GM18505 (cell line): ENCODE measurements around the gene MBD3L5.
"Not testable (repeated sequence)": the region's sequence is repeated elsewhere in the genome, so short reads cannot be mapped to it uniquely, and the experiment has no call there.

Source experiments
- ATAC-seq: cut with Tn5 transposase; IDR thresholded peaks from one replicate; pipeline ENCODE4 v1.9.1; 2021; ENCODE audit not compliant: unreplicated experiment
- POLR2A ChIP-seq: IDR thresholded peaks from 4 replicates; pipeline ENCODE4 v1.6.1; 2011; ENCODE audit warnings: borderline replicate concordance; ENCODE audit not compliant: insufficient read depth, insufficient read length; ENCODE audit errors: extremely low read depth

Gene MBD3L5

DNA sequence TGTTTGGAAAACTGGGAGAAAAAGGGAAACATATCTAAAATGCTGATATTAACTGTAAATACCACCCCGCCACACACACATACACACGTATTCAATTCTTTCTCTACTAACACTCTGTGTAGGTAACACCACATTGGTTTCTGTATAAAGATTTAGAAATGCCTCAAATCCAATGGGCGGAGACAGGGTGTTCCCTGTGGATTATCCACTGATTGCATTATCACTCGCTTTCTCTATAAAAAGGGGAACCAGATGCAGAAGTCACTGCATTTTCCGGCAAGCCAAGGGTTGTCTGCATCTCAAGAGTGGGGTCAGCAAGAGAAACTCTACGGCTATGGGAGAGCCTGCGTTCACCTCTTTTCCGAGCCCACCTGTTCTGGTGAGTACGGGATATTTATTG lies at the start of gene MBD3L5:
Gene MBD3L5 (plus strand): TSS at position 301 of the 400 bp plus-strand sequence. CDS start 34 bp downstream, at position 335.
- ATAC-seq: not testable (repeated sequence)

DNA sequence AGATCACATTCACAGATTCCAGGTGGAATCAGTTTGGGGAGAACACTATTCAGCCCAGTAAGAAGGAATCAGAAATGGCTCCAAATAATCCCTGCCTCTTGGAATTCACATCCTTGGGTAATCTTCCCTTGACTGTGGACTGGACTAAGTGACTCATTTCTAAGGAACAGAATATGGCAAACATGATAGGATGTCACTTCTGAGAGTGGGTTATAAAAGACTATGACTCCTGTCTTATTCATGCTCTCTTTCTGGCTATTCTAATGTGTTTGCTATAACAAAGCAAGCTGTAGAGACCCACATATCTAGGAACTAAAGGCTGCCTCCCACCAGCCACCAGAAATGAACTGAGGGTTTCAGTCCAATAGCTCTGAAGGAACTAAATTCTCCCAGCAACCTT lies 46.9 kb upstream of the MBD3L5 start:
- no peak for TF ChIP-seq POLR2A
- no peak for ATAC-seq

DNA sequence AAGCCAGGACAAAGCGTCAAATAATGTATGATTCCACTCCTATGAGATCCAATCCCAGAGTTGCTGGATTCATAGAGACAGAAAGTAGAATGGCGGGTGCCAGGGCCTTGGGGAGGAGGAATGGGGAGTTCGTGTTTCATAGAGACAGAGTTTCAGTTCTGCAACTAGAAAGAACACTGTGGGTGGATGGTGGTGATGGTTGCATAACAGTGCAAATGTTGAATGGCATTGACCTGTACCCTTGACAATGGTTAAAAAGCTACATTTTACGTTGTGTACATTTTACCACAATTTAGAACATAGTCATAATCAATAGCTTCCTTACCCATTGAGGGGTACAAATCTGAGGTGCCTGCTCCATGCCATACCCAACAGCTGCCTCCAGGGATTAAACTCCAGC lies 42.5 kb upstream of the MBD3L5 start:
- TF ChIP-seq POLR2A: no peak

DNA sequence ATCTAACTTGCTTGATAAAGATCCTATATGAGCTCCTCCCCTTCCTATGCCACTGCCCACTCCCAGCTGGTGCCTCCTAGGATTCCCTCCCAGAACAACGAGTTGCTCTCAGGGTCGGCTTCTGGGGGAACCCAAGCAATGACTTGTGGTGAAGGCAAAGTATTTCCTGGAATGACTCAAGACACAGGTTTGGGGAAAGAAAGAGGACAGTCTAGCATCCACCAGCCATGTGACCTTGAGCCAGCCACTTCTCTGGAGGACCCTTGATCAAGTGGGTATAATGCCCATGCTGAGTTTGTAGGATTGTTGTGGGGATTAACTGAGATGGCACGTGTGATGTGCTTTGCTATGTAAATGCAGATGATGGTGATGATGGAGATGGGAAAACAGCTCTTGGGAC lies 42.1 kb upstream of the MBD3L5 start:
- no peak for TF ChIP-seq POLR2A
- ATAC-seq: no peak

More for the DNA sequence above, 42.5 kb upstream of the MBD3L5 start:
- ATAC-seq: no peak

DNA sequence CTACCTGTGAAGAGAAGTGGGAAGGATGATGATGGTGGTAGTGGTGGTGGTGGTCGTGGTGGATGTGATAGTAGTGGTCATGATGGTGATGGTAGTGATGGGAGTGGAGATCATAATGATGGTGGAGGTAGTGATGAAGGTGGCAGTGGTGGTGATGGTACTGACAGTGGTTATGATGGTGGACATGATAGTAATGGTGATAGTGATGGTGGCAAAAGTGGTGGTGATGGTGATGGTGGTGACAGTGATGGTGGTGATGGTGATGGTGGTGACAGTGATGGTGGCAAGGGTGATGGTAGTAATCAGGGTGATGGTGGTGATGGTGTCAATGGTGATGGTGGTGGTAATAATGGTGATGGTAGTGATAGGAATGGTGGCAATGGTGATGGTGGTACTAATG lies 35.3 kb upstream of the MBD3L5 start:
- ATAC-seq: no peak
- TF ChIP-seq POLR2A: no peak

DNA sequence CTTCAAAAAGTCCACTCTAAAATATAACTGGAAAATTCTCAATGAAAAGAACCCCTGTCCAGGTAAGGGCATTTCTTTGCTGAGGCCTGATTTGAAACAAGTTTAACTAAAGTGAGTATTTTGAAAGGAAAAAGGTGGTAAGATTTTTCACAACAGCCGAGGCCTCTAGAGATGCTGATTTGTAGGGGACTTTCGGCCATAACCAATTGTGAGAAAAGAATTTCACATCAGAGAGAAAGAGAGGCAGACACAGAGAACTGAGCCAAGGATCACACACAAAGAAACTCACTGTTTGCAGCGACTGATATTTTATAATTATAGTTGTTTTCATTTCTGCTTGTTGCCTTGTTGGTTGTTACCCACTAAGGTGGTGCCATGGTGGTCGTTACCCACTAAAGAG lies 33.6 kb upstream of the MBD3L5 start:
- TF ChIP-seq POLR2A: no peak
- ATAC-seq: no peak

DNA sequence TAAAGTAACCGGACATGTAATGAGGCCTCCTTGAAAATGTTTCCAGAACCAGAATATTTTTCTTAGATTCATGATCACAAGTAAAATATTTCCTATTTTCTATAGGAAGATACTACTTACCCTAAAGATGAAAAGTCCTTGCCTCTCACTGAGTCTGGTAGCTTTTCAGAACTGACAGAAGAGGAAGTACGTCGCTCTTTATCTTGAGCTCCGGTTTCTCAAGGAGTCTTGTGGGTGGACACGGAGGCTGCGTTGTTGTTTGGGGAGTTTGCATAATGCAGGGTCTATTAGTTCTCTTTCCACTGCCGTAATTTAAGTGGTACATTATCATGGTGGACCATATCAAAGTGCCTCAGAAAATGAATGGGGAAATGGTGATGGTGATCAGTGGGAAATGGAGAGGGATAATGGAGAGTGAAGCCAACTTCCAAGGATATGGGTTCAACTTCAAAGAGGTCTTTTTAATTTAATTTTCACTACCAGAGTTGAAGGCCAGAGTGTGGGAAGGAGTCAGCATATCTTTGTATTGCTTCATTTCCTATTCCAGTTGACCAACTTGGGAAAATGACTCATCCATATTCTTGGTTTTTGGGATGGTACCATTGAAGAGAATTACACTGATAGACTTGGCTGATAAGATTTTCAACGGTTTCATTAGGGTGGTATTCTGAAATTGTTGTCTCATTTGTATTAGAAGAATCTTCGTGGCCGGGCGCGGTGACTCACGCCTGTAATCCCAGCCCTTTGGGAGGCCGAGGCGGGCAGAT lies 32.5 kb upstream of the MBD3L5 start:
- TF ChIP-seq POLR2A: no peak
- no peak for ATAC-seq

DNA sequence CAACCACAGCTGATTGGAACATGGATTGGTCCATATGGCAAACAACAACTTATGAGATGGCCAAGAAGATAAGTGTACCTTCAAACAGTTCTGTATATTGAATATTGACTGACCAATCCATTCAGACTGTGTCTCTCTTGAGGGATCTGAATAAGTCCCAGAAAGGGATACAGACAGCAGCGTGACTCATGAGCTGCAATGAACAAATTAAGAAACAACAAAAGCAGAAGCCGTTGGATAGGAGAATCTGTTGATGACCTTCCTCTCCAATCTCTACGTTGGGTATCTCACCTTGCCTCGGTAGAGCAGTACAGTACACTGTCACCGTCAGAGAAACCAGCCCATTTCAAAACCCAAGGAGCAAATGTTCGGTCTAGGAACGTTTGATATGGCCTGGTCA lies 30.4 kb upstream of the MBD3L5 start:
- no peak for ATAC-seq
- TF ChIP-seq POLR2A: no peak

DNA sequence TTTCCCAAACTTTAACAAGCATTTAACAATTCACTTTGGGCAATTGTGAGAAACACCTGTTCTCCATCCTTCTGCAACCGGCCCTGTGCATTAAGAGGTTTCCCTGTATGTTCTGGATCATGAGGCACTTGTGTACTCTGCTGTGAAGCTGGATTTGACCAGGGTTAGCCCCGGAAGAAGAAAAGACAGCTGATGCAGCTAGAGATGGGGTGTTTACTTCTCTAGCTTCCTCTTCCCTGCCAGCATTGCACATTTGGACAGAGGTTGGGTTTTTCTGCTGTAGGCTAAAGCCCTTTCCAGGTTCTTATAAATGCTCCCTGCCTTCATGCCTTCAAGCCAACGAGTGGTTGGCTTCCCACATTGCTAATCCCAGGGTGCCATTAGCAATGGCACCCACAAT lies 30.0 kb upstream of the MBD3L5 start:
- TF ChIP-seq POLR2A: no peak
- no peak for ATAC-seq

DNA sequence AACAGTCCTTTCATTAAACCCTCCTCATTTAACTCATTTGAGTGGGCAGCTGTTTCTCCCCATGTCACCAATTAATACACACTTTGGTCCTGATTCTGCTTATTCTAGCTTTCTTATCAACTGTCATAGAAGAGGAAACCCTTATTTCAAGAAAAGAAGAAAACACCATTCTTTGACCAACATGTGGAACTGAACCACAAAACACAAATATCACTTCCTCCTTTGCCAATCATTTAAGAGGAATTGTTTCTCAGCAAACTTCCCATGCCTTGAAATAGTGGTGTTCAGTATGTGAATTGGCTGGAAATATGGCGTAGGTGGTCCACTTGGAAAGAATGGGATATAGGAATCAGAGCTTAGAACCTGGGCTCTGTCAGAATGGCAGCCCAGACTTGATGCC lies 29.6 kb upstream of the MBD3L5 start:
- no peak for ATAC-seq
- TF ChIP-seq POLR2A: no peak

DNA sequence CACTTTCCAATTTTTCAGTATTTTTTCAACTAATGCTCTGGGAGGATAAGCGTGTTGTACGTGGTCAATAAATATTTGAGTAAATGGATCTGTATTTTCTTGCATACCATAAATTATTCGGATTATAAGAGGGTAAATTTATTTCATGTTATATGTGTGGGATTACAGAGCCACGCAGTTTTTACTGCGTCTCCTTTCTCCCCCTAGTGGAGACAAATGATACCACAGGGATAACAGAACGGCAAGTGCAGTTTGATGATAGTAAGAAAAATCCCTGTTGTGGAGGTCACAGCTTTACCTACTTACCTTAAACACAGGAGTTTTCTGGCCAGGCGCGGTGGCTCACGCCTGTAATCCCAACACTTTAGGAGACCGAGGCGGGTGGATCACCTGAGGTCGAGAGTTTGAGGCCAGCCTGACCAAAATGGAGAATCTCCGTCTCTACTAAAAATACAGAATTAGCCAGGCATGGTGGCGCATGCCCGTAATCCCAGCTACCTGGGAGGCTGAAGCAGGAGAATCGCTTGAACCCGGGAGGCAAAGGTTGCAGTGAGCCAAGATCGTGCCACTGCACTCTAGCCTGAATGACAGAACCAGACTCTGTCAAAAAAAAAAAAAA lies 26.0 kb upstream of the MBD3L5 start:
- no peak for ATAC-seq
- no peak for TF ChIP-seq POLR2A

DNA sequence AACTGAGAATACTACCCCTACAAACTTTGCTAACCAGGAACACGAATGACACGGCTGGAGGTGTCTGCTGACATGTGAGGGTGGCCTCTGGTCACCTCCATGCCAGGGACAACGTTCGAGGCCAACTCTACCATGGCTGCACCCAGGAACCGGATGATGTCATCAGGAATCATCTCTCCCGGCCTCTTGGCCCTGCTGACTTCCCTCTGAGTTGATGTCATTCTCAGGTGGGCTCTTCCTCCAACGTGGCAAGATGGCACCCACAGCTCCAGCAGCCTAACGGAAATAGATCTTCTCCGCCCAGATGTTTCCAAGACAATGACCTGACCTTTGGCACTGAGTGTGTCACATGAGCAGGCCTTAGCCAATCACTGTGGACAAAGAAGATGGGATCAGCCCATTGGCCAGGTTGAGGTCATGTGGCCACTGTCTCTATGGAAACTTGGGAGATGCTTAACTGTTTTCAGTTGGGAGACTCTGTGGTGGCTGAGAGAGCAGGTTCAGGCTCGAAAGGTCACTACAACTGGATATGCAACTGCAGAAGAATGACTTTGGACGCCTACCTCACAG lies 24.2 kb upstream of the MBD3L5 start:
- no peak for TF ChIP-seq POLR2A
- no peak for ATAC-seq

DNA sequence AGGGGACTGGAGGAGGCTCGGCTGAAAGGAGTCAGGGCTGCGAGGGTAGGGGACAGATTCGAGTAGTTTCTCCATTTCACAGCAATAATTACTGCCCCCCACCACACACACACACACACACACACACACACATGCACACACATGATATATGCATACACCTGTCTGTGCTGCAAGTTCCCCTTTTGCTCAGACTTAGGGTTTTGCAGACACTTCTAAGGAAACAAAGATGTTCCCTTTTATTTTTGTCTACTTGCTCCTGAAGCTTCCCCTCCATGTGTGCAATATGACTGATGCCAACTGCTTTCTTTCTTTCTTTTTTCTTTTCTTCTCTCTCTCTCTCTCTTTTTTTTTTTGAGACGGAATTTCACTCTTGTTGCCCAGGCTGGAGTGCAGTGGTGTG lies 22.5 kb upstream of the MBD3L5 start:
- no peak for ATAC-seq
- TF ChIP-seq POLR2A: no peak
